ENCODE measurements around the gene MYO5B. TPM values are rescaled to one million over a fixed set of nuclear protein-coding genes. Genes with fewer than 3 reads are reported as not detected.

The MYO5B gene
- total RNA-seq, 4 donors from 2014 or later: 32.0 to 63.3 (median 46.8) TPM

DNA sequence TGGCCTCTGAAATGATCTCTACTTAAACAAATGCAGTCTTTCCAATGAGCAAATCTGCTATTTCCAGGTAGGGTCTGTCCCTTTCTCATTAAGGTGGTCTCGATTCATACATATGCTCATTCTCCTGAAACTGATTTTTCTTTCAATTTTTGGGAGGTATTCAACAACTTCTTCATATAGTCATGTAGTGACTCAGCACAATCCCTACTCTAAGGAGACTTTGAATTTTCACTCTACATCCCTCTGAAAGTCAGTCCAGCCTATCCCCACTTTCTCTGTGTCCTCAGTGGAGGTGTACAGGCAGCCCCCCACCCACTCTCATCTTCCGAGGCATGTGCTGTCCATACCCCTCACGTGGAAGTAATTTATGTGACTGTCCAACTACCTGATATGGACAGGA is 281.7 kb downstream of the MYO5B start:
- WGBS, 2 donors: 83 to 89% methylated on average over 3 of the region's 3 CpGs
- no peak for TF ChIP-seq POLR2A (IDR thresholded peaks at IDR 0.05)
- TF ChIP-seq CTCF (IDR thresholded peaks at IDR 0.05): no peak
- intact Hi-C loops (cut with DNase I): no loop called here

DNA sequence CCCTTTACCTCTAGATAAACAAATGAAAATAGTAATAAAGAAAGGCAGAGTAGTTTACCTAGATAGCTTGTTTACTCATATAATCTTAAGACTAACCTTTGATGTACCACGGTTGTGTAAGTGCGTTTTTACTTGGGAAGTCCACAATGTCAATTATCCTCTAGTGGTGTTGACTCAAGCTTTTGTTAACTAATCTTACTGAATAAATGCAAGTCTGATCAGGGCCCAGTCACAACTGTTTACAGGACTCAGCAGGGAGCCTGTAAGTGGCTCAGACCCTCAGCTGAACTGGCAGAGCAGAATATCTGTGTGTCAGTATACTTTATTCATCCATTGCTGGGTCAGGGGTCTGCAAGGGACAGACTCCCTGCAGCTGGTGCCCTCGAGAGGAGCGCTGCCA is 283.5 kb downstream of the MYO5B start:
- no peak for DNase-seq
- intact Hi-C loops (cut with DNase I): no loop called here
- Histone ChIP-seq H3K4me1 (no peaks in the 10 kb centered on the region), H3K4me3 (no peak overlapping the region), H3K9me3 (no peaks in the 10 kb centered on the region), H3K36me3 (peaks cover 0 to 22% (median 0%) of the 10 kb centered on the region in 3 donors), H3K27ac (no peak overlapping the region), H3K27me3 (peaks cover 0 to 7% (median 0%) of the 10 kb centered on the region in 4 donors)
- WGBS, 2 donors: 48 to 53% methylated on average over 3 to 4 of the region's 4 CpGs
- TF ChIP-seq POLR2A (IDR thresholded peaks at IDR 0.05) (no peak), CTCF (IDR thresholded peaks at IDR 0.05) (no peak)

More for the DNA sequence above, 281.7 kb downstream of the MYO5B start:
- no peaks in the 10 kb centered on the region for H3K4me1 ChIP-seq
- H3K4me3 ChIP-seq: no peak overlapping the region
- DNase-seq: no peak
- H3K9me3 ChIP-seq: no peaks in the 10 kb centered on the region
- H3K36me3 ChIP-seq: peaks cover 0 to 29% (median 0%) of the 10 kb centered on the region in 3 donors
- no peak overlapping the region for H3K27ac ChIP-seq
- peaks cover 0 to 23% (median 0%) of the 10 kb centered on the region in 4 donors for H3K27me3 ChIP-seq

GRCh38 chr18:49910986-49911385 is 284.0 kb downstream of the MYO5B start:
- Histone ChIP-seq H3K36me3 (peaks cover 0 to 22% (median 0%) of the 10 kb centered on the region in 3 donors), H3K4me3 (no peak overlapping the region), H3K27ac (no peak overlapping the region), H3K27me3 (peaks cover 0 to 7% (median 0%) of the 10 kb centered on the region in 4 donors), H3K4me1 (no peaks in the 10 kb centered on the region), H3K9me3 (no peaks in the 10 kb centered on the region)
- intact Hi-C loops (cut with DNase I): no loop called here
- TF ChIP-seq CTCF (IDR thresholded peaks at IDR 0.05) (no peak), POLR2A (IDR thresholded peaks at IDR 0.05) (no peak)
- DNase-seq: no peak
- 71 to 85% methylated on average over 1 to 2 of the region's 2 CpGs for WGBS, 2 donors

GRCh38 chr18:49910019-49910418 is 284.9 kb downstream of the MYO5B start:
- intact Hi-C loops (cut with DNase I): no loop called here
- Histone ChIP-seq H3K36me3 (peaks cover 0 to 26% (median 0%) of the 10 kb centered on the region in 3 donors), H3K4me3 (no peak overlapping the region), H3K9me3 (no peaks in the 10 kb centered on the region), H3K27me3 (peaks cover 0 to 7% (median 0%) of the 10 kb centered on the region in 4 donors), H3K4me1 (no peaks in the 10 kb centered on the region), H3K27ac (no peak overlapping the region)
- no peak for DNase-seq
- no peak for TF ChIP-seq POLR2A (IDR thresholded peaks at IDR 0.05)
- no peak for TF ChIP-seq CTCF (IDR thresholded peaks at IDR 0.05)
- WGBS, 2 donors: 76 to 88% methylated on average over 4 to 5 of the region's 5 CpGs

GRCh38 chr18:49907346-49907929 is 287.5 kb downstream of the MYO5B start:
- no peaks in the 10 kb centered on the region for H3K27me3 ChIP-seq
- TF ChIP-seq POLR2A (IDR thresholded peaks at IDR 0.05) (no peak), CTCF (IDR thresholded peaks at IDR 0.05) (no peak)
- DNase-seq: no peak
- H3K4me1 ChIP-seq: no peaks in the 10 kb centered on the region
- WGBS, 2 donors: 72 to 80% methylated on average over 2 to 3 of the region's 3 CpGs
- no peak overlapping the region for H3K4me3 ChIP-seq
- no peaks in the 10 kb centered on the region for H3K9me3 ChIP-seq
- peaks cover 0 to 43% (median 0%) of the 10 kb centered on the region in 3 donors for H3K36me3 ChIP-seq
- no peak overlapping the region for H3K27ac ChIP-seq
- intact Hi-C loops (cut with DNase I): no loop called here

All from esophagus squamous epithelium (tissue), 5 donors.